ENCODE results near the gene RNF223. TPM values are rescaled to one million over a fixed set of nuclear protein-coding genes. Genes with fewer than 3 reads are reported as not detected.

RNF223 gene
- total RNA-seq, 3 donors from 2014 or later, result 1.3 to 7.5 (median 2.1) TPM

DNA sequence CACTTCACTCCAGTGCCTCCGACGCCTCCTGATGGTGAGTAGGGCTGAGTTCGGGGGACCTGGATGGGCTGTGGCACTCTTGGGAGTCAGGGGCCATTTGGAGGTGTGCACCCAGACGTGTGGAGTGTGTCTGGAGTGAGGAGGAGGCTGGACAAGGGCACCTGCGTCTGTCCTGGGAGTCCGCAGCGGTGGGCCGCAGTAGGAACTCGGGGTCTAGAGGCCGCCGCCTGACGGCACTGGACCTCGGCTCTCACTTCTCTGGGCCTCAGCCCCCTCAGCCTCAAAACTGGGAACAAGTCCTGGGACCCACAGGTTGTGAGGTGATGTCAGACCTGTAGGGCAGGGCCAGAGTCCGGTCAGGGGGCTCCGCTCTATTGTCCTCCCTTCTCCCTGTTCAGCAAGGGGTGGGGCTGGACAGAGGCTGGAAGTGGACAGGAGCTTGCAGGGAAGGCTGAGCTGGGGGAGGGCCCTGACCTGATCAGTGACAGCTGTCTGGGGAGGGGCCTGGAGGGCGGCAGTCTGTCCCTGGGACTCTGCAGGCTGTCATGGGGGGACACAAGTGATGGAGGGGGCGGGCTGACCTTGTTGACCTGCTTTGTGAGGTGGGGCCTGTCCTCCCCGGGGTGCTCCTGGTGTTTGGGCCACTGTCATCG is 38.7 kb downstream of the RNF223 start:
- no peaks in the 10 kb centered on the region for H3K36me3 ChIP-seq (ENCODE audit: low read depth)
- TF ChIP-seq CTCF (IDR thresholded peaks at IDR 0.05), result no peak
- peaks cover 23% of the 10 kb centered on the region for H3K4me1 ChIP-seq (ENCODE audit: low read depth)
- intact Hi-C loops (cut with DNase I, micrococcal nuclease), result no loop called here
- H3K4me3 ChIP-seq, result no peak overlapping the region
- no peaks in the 10 kb centered on the region for H3K9me3 ChIP-seq
- no peak for ATAC-seq
- DNase-seq, result no peak

GRCh38 chr1:1034439-1034781 is 39.7 kb downstream of the RNF223 start:
- no peak for TF ChIP-seq CTCF (IDR thresholded peaks at IDR 0.05)
- no peaks in the 10 kb centered on the region for H3K9me3 ChIP-seq
- peaks cover 15% of the 10 kb centered on the region for H3K4me1 ChIP-seq (ENCODE audit: low read depth)
- DNase-seq (no peak), ATAC-seq (no peak)
- H3K4me3 ChIP-seq, result no peak overlapping the region
- H3K36me3 ChIP-seq (ENCODE audit: low read depth), result no peaks in the 10 kb centered on the region
- intact Hi-C loops (cut with DNase I, micrococcal nuclease), result no loop called here

DNA sequence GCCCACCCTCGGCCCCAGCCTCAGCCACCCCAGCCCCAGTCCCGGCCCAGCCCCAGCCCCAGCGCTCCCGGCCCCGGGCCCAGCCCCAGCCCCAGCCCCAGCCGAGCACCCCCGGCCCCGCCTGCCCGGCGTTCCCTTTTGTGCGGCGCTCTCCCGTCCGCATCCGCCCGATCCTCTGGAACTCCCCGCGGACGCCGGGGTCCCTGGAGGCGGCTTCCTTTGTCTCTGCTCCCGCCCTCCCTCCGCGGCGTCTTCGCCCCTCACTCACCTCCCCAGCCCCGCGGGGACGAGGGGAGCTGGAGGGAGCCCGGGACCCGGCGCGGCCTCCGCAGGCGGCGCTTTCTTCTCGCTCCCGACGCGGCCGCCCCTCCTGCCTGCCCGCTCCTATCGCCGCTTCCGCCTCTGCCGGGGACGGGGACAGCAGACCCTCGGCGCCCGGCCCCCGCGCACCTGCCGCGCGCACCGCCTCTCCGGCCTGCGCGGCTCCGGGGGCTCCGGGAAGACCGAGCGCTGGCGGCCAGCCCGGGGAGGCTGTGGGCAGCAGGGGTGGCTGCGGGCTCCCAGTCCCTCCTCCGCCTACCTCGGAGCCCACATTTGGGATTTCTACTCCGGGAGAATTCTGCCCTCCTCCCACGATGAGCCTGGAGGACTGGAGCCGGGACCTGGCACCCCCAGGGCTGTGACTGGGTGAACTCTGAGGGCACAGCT is 40.2 kb downstream of the RNF223 start:
- no peak for DNase-seq
- ATAC-seq, result peak; percentile 4
- H3K36me3 ChIP-seq (ENCODE audit: low read depth), result no peaks in the 10 kb centered on the region
- H3K4me1 ChIP-seq (ENCODE audit: low read depth), result peaks cover 15% of the 10 kb centered on the region
- no peak for TF ChIP-seq CTCF (IDR thresholded peaks at IDR 0.05)
- intact Hi-C loops (cut with DNase I, micrococcal nuclease), result no loop called here
- no peaks in the 10 kb centered on the region for H3K9me3 ChIP-seq
- no peak overlapping the region for H3K4me3 ChIP-seq

GRCh38 chr1:1033009-1033587 is 41.0 kb downstream of the RNF223 start:
- H3K4me1 ChIP-seq (ENCODE audit: low read depth), result peaks cover 15% of the 10 kb centered on the region
- DNase-seq (peak; percentile 87 to 93 (median 92)), ATAC-seq (peak; percentile 93)
- intact Hi-C loops (cut with DNase I, micrococcal nuclease), result no loop called here
- H3K4me3 ChIP-seq, result no peak overlapping the region
- no peaks in the 10 kb centered on the region for H3K36me3 ChIP-seq (ENCODE audit: low read depth)
- no peaks in the 10 kb centered on the region for H3K9me3 ChIP-seq
- TF ChIP-seq CTCF (IDR thresholded peaks at IDR 0.05), result peak; percentile 83

GRCh38 chr1:1032424-1032823 is 41.7 kb downstream of the RNF223 start:
- intact Hi-C loops (cut with DNase I, micrococcal nuclease), result no loop called here
- no peaks in the 10 kb centered on the region for H3K9me3 ChIP-seq
- no peak overlapping the region for H3K4me3 ChIP-seq
- peak; percentile 69 for ATAC-seq
- H3K4me1 ChIP-seq (ENCODE audit: low read depth), result peaks cover 15% of the 10 kb centered on the region
- peak in 2 of 3 donors; percentile 46 to 63 for DNase-seq
- TF ChIP-seq CTCF (IDR thresholded peaks at IDR 0.05), result no peak
- no peaks in the 10 kb centered on the region for H3K36me3 ChIP-seq (ENCODE audit: low read depth)

Measured in mucosa of descending colon (tissue), 3 donors.